GM12878 (cell line): Measurements from ENCODE around the gene MAPK1IP1L. TPM values are rescaled to one million over a fixed set of nuclear protein-coding genes. Genes with fewer than 3 reads are reported as not detected.

Experiments
- ATAC-seq: fragments of 200-7000 bp; cut with Tn5 transposase; 3 replicates; pipeline ENCODE4 v1.9.1; 2020; ENCODE audit warnings: mild to moderate bottlenecking, moderate library complexity
- BruUV-seq: library from RNA; stranded (reverse); fragments of 400-500 nt; replicated peaks from 2 replicates; lab custom pipeline; 2021; lab: Mats Ljungman, UMichigan
- CTCF ChIA-PET: fragments of 300-600 bp; sonication (Branson Sonifier 250); formaldehyde crosslinking; extraction: SDS; loops from one replicate; lab custom pipeline; 2021; ENCODE audit warnings: inconsistent platforms; lab: Yijun Ruan, JAX
- POLR2A ChIA-PET: fragments of 350-600 bp; formaldehyde crosslinking; extraction: SDS; loops from one replicate; lab custom pipeline; 2021; ENCODE audit warnings: inconsistent platforms; lab: Charles Lee
- RAD21 ChIA-PET: fragments of 300-600 bp; sonication (Branson Sonifier 250); formaldehyde crosslinking; loops from one replicate; lab custom pipeline; 2023; ENCODE audit warnings: antibody characterized with exemption; ENCODE audit not compliant: unreplicated experiment; lab: Charles Lee
- SMC1A ChIA-PET: fragments of 300-600 bp; sonication (Branson Sonifier 250); formaldehyde crosslinking; loops from one replicate; lab custom pipeline; 2023; ENCODE audit not compliant: unreplicated experiment, uncharacterized antibody; lab: Charles Lee
- DNase-seq: peaks from one replicate; pipeline ENCODE4 v3.0.0-alpha.2; 2011; ENCODE audit warnings: low read depth, low spot score
- FAIRE-seq: peaks from 3 replicates; lab custom pipeline; 2011; peaks lifted over from hg19 to GRCh38; lab: Jason Lieb, UNC
- H2AFZ ChIP-seq: 2 replicates; pipeline ENCODE4 v1.6.0; 2011; ENCODE audit warnings: low read depth, low read length, control low read depth; ENCODE audit not compliant: control insufficient read depth
- H3K27ac ChIP-seq: 2 replicates; pipeline ENCODE4 v1.5.1; 2011; ENCODE audit warnings: control low read depth; ENCODE audit not compliant: control insufficient read depth, insufficient read depth
- H3K27me3 ChIP-seq, 2 experiments: replicated peaks in 1 of 2; 2 replicates each; pipeline versions ENCODE4 v1.6.0 to v1.6.1; 2011; ENCODE audit warnings: low read length in 1 of 2; ENCODE audit not compliant: control insufficient read depth in 2 of 2, insufficient read depth in 2 of 2
- H3K36me3 ChIP-seq, 2 experiments: 2 replicates each; pipeline ENCODE4 v1.5.1; 2011; ENCODE audit warnings: low read length in 1 of 2; ENCODE audit not compliant: control insufficient read depth in 2 of 2, insufficient read depth in 2 of 2
- H3K4me1 ChIP-seq: 2 replicates; pipeline ENCODE4 v1.6.1; 2011; ENCODE audit warnings: mild to moderate bottlenecking, low read length, moderate library complexity, mixed read lengths; ENCODE audit not compliant: control insufficient read depth, insufficient read depth
- H3K4me2 ChIP-seq: 2 replicates; pipeline ENCODE4 v1.6.0; 2011; ENCODE audit warnings: control low read depth; ENCODE audit not compliant: control insufficient read depth, insufficient read depth
- H3K4me3 ChIP-seq: fragments of 200-600 bp; sonication (generic); 2 replicates; pipeline ENCODE4 v1.5.1; 2016
- H3K79me2 ChIP-seq: 2 replicates; pipeline ENCODE4 v1.6.0; 2011; ENCODE audit warnings: low read length; ENCODE audit not compliant: control insufficient read depth, insufficient read depth
- H3K9ac ChIP-seq: 2 replicates; pipeline ENCODE4 v1.8.0; 2011; ENCODE audit warnings: low read length, control low read depth, mixed read lengths; ENCODE audit not compliant: control insufficient read depth, insufficient read depth
- H3K9me3 ChIP-seq: replicated peaks from 3 replicates; pipeline ENCODE4 v1.5.1; 2011; ENCODE audit warnings: mild to moderate bottlenecking, low read length; ENCODE audit not compliant: control insufficient read depth, insufficient read depth
- H4K20me1 ChIP-seq: 2 replicates; pipeline ENCODE4 v1.6.0; 2011; ENCODE audit not compliant: control insufficient read depth, insufficient read depth
- CHD4 ChIP-seq: fragments of 200-600 bp; sonication (generic); IDR thresholded peaks from 2 replicates; pipeline ENCODE4 v1.6.1; 2016; ENCODE audit warnings: mild to moderate bottlenecking
- DPF2 ChIP-seq: fragments of 450-650 bp; IDR thresholded peaks from 2 replicates; pipeline ENCODE4 v1.6.1; 2017; ENCODE audit warnings: mild to moderate bottlenecking
- FOXK2 ChIP-seq: fragments of 450-650 bp; IDR thresholded peaks from 2 replicates; pipeline ENCODE4 v1.6.1; 2017; ENCODE audit warnings: mild to moderate bottlenecking, moderate library complexity
- JUND ChIP-seq: IDR thresholded peaks from 2 replicates; pipeline ENCODE4 v1.6.1; 2012; ENCODE audit warnings: low read depth, mild to moderate bottlenecking, low read length, improper control_type of control experiment, moderate library complexity
- NBN ChIP-seq: fragments of 450-650 bp; IDR thresholded peaks from 2 replicates; pipeline ENCODE4 v1.6.1; 2016
- POLR2AphosphoS2 ChIP-seq: IDR thresholded peaks from 2 replicates; pipeline ENCODE4 v1.6.1; 2011; ENCODE audit warnings: low read depth, mild to moderate bottlenecking, low read length, improper control_type of control experiment, moderate library complexity
- RAD51 ChIP-seq: fragments of 450-650 bp; IDR thresholded peaks from 2 replicates; pipeline ENCODE4 v1.6.1; 2016; ENCODE audit warnings: moderate library complexity, mild to moderate bottlenecking, inconsistent platforms
- RBBP5 ChIP-seq: fragments of 200-600 bp; sonication (generic); conservative IDR thresholded peaks from 2 replicates; pipeline ENCODE4 v1.6.1; 2016
- SREBF2 ChIP-seq: IDR thresholded peaks from 2 replicates; pipeline ENCODE4 v1.6.1; 2012; ENCODE audit warnings: mild to moderate bottlenecking, low read length
- TARDBP ChIP-seq: IDR thresholded peaks from 2 replicates; pipeline ENCODE4 v1.6.1; 2016; ENCODE audit warnings: borderline replicate concordance
- TBL1XR1 ChIP-seq: IDR thresholded peaks from 2 replicates; pipeline ENCODE4 v1.6.1; 2012; ENCODE audit warnings: low read depth, low read length, improper control_type of control experiment
- YY1 ChIP-seq: IDR thresholded peaks from 2 replicates; pipeline ENCODE4 v1.6.1; 2011; ENCODE audit warnings: low read depth, mild to moderate bottlenecking, low read length
- ZSCAN29 ChIP-seq: fragments of 450-650 bp; IDR thresholded peaks from 2 replicates; pipeline ENCODE4 v1.6.1; 2017; ENCODE audit warnings: mild to moderate bottlenecking, moderate library complexity
- ZZZ3 ChIP-seq: IDR thresholded peaks from 2 replicates; pipeline ENCODE4 v1.6.1; 2011; ENCODE audit warnings: low read depth; ENCODE audit not compliant: control insufficient read depth, insufficient read length
- WGBS: methylation state at CpG from one replicate; pipeline ENCODE4 v1.1.6; 2016; ENCODE audit warnings: low lambda C conversion rate; ENCODE audit not compliant: insufficient replicate concordance, insufficient coverage; ENCODE audit errors: missing lambda C conversion rate; 5-methylcytosine and 5-hydroxymethylcytosine counted together
- in situ Hi-C: fragments of 300-500 bp; cut with MboI; formaldehyde crosslinking; loops from 9 replicates; pipeline ENCODE4 v1.14.3; 2018; ENCODE audit warnings: mixed read lengths
- intact Hi-C: fragments of 100-400 bp; cut with micrococcal nuclease; formaldehyde crosslinking; loops from one replicate; pipeline ENCODE4 v1.14.2; 2022; ENCODE audit not compliant: unreplicated experiment
- polyA plus RNA-seq, 11 experiments: library from polyadenylated mRNA; depleted of rRNA in 4 of 11; unstranded in 6 of 11; stranded (reverse) in 5 of 11; fragments of >200 nt; fragmentation: Nextera tagmentation in 4 of 11; fragmentation: Illumina TruSeq in 1 of 11; extraction: Ambion mirVana in 4 of 11; extraction: Trizol in 1 of 11; gene quantifications; 1 replicate in 1 of 11; 2 replicates in 10 of 11; pipeline versions ENCODE4 v1.2.1 to v1.2.3, GENCODE V29; 2011 to 2016; ENCODE audit warnings: inconsistent platforms in 2 of 11, missing spikeins in 2 of 11, low read depth in 1 of 11
- total RNA-seq, 4 experiments: library from RNA; depleted of rRNA in 3 of 4; stranded (reverse); fragments of >200 nt in 3 of 4; fragmentation: Illumina TruSeq in 1 of 4; extraction: Trizol in 1 of 4; gene quantifications; 2 replicates each; pipeline versions ENCODE4 v1.2.1 to v1.2.3, GENCODE V29; 2013 to 2021
- TF ChIP-seq, protein P1 (sequence below): IDR thresholded peaks from 2 replicates; pipeline ENCODE4 v1.6.1; 2011; ENCODE audit warnings: borderline replicate concordance, low read depth, mild to moderate bottlenecking, moderate library complexity, mixed read lengths, low read length; ENCODE audit not compliant: insufficient read depth; ENCODE audit errors: extremely low read length
- TF ChIP-seq, protein P2 (sequence below): IDR thresholded peaks from 2 replicates; pipeline ENCODE4 v1.6.1; 2011; ENCODE audit warnings: mild to moderate bottlenecking, low read depth, low read length, moderate library complexity; ENCODE audit not compliant: insufficient replicate concordance
- TF ChIP-seq, protein P3 (sequence below): IDR thresholded peaks from 2 replicates; pipeline ENCODE4 v1.6.1; 2012; ENCODE audit warnings: mild to moderate bottlenecking, low read depth, low read length
- TF ChIP-seq, protein P4 (sequence below): fragments of 450-650 bp; IDR thresholded peaks from 2 replicates; pipeline ENCODE4 v1.6.1; 2018; ENCODE audit warnings: borderline replicate concordance, mild to moderate bottlenecking; ENCODE audit not compliant: partially characterized antibody

The MAPK1IP1L gene
- total and polyA plus RNA-seq, 10 of the 15 experiments (the other 5 are each of a cell fraction or from before 2014, with no cell fraction given): 44.6 to 117 (median 73.0) TPM

DNA sequence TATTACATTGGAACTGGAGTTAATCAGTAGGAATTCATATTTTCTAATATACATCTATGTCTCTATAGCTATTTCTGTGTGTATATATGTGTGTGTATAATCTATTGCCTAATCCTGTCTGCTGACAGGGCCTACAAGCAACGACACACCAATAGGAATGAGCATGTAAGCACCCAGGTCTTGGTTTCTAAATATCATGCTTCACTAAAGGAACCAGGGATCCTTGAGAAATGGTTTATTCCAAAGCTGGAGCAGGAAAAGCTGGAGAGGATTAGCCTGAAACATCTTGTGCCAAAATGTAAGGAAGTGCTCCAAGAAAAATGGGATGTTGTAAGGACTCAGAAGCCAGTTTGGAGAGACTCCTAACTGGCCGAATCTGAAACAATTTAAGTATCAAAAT, 48.3 kb downstream of the MAPK1IP1L start:
- no peaks in the 10 kb centered on the region for H4K20me1 ChIP-seq
- H3K36me3 ChIP-seq: no peaks in the 10 kb centered on the region
- BruUV-seq: no TSS peak
- peaks cover 63% of the 10 kb centered on the region for H3K4me1 ChIP-seq
- H3K9ac ChIP-seq: no peak overlapping the region
- no peak overlapping the region for H2AFZ ChIP-seq
- H3K27ac ChIP-seq: peak overlapping the region; percentile 51
- H3K4me3 ChIP-seq: no peak overlapping the region
- 84% methylated on average over 2 of the region's 2 CpGs for WGBS
- no peak for DNase-seq
- RAD21 ChIA-PET: interaction anchor here (0.6 to 2.9 kb wide), 15 partner anchors 9 to 311 kb away, joined by 3 to 30 read pairs (median 4); no protein-coding TSS in a partner anchor
- intact Hi-C loops: loop anchor here (2.0 to 10.0 kb wide), 3 partner anchors 25 to 175 kb away; partner anchors contain the start of genes DLGAP5 and FBXO34
- CTCF ChIA-PET: interaction anchor here (0.9 to 3.3 kb wide), 5 partner anchors 11 to 61 kb away, joined by 3 to 21 read pairs (median 3); no protein-coding TSS in a partner anchor
- peak overlapping the region; percentile 46 for H3K4me2 ChIP-seq
- in situ Hi-C loops: no loop called here
- H3K27me3 ChIP-seq: no peaks in the 10 kb centered on the region
- H3K9me3 ChIP-seq: peaks cover 6% of the 10 kb centered on the region; the same call in 2 of the 3 replicates
- no peak for ATAC-seq
- no peaks in the 10 kb centered on the region for H3K79me2 ChIP-seq
- SMC1A ChIA-PET: interaction anchor here (0.6 to 3.6 kb wide), 13 partner anchors 10 to 72 kb away, joined by 3 to 26 read pairs (median 5); partner anchors contain the start of genes LGALS3 and MAPK1IP1L
- POLR2A ChIA-PET: interaction anchor here (0.6 to 2.1 kb wide), 11 partner anchors 9 to 1049 kb away, joined by 3 to 16 read pairs (median 4); partner anchors contain the start of genes LGALS3 and MAPK1IP1L
- no peak for FAIRE-seq
- TF ChIP-seq RAD51 (no peak), DPF2 (no peak), CHD4 (no peak), ZSCAN29 (no peak), FOXK2 (no peak), RBBP5 (no peak), TBL1XR1 (no peak), POLR2AphosphoS2 (no peak), YY1 (no peak), NBN (no peak), TARDBP (no peak), ZZZ3 (no peak), JUND (no peak), SREBF2 (no peak)
- TF ChIP-seq, protein P1, sequence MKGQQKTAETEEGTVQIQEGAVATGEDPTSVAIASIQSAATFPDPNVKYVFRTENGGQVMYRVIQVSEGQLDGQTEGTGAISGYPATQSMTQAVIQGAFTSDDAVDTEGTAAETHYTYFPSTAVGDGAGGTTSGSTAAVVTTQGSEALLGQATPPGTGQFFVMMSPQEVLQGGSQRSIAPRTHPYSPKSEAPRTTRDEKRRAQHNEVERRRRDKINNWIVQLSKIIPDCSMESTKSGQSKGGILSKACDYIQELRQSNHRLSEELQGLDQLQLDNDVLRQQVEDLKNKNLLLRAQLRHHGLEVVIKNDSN: no peak
- TF ChIP-seq, protein P2, sequence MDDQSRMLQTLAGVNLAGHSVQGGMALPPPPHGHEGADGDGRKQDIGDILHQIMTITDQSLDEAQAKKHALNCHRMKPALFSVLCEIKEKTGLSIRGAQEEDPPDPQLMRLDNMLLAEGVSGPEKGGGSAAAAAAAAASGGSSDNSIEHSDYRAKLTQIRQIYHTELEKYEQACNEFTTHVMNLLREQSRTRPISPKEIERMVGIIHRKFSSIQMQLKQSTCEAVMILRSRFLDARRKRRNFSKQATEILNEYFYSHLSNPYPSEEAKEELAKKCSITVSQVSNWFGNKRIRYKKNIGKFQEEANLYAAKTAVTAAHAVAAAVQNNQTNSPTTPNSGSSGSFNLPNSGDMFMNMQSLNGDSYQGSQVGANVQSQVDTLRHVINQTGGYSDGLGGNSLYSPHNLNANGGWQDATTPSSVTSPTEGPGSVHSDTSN: no peak
- TF ChIP-seq, protein P3, sequence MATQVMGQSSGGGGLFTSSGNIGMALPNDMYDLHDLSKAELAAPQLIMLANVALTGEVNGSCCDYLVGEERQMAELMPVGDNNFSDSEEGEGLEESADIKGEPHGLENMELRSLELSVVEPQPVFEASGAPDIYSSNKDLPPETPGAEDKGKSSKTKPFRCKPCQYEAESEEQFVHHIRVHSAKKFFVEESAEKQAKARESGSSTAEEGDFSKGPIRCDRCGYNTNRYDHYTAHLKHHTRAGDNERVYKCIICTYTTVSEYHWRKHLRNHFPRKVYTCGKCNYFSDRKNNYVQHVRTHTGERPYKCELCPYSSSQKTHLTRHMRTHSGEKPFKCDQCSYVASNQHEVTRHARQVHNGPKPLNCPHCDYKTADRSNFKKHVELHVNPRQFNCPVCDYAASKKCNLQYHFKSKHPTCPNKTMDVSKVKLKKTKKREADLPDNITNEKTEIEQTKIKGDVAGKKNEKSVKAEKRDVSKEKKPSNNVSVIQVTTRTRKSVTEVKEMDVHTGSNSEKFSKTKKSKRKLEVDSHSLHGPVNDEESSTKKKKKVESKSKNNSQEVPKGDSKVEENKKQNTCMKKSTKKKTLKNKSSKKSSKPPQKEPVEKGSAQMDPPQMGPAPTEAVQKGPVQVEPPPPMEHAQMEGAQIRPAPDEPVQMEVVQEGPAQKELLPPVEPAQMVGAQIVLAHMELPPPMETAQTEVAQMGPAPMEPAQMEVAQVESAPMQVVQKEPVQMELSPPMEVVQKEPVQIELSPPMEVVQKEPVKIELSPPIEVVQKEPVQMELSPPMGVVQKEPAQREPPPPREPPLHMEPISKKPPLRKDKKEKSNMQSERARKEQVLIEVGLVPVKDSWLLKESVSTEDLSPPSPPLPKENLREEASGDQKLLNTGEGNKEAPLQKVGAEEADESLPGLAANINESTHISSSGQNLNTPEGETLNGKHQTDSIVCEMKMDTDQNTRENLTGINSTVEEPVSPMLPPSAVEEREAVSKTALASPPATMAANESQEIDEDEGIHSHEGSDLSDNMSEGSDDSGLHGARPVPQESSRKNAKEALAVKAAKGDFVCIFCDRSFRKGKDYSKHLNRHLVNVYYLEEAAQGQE: no peak
- TF ChIP-seq, protein P4, sequence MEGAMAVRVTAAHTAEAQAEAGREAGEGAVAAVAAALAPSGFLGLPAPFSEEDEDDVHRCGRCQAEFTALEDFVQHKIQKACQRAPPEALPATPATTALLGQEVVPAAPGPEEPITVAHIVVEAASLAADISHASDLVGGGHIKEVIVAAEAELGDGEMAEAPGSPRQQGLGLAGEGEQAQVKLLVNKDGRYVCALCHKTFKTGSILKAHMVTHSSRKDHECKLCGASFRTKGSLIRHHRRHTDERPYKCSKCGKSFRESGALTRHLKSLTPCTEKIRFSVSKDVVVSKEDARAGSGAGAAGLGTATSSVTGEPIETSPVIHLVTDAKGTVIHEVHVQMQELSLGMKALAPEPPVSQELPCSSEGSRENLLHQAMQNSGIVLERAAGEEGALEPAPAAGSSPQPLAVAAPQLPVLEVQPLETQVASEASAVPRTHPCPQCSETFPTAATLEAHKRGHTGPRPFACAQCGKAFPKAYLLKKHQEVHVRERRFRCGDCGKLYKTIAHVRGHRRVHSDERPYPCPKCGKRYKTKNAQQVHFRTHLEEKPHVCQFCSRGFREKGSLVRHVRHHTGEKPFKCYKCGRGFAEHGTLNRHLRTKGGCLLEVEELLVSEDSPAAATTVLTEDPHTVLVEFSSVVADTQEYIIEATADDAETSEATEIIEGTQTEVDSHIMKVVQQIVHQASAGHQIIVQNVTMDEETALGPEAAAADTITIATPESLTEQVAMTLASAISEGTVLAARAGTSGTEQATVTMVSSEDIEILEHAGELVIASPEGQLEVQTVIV: no peak
